Measurements from ENCODE around the gene SLC35E1. TPM values are rescaled to one million over a fixed set of nuclear protein-coding genes. Genes with fewer than 3 reads are reported as not detected.

SLC35E1 gene
- total RNA-seq, 1 experiment from 2014 or later: 35.8 TPM

GRCh38 chr19:16615808-16616207, 43.6 kb upstream of the SLC35E1 start:
- peaks cover 55% of the 10 kb centered on the region; the same call in 1 of the 2 replicates for H3K79me2 ChIP-seq (ENCODE audit: insufficient read depth, low read length)
- H3K79me1 ChIP-seq (ENCODE audit: insufficient read depth, low read depth, low read length, poor library complexity, severe bottlenecking): peaks cover 16% of the 10 kb centered on the region
- peak; percentile 41 for DNase-seq
- no peak overlapping the region for H3K4me3 Mint-ChIP-seq
- H3K27me3 Mint-ChIP-seq (ENCODE audit: low read depth): no peaks in the 10 kb centered on the region; the same call in 1 of the 2 replicates
- H3K4me1 Mint-ChIP-seq: peaks cover 26 to 36% of the 10 kb centered on the region in 2 experiments
- no peak overlapping the region for H3K4ac ChIP-seq (ENCODE audit: low read depth, low read length)
- no peak overlapping the region for H3K9ac ChIP-seq (ENCODE audit: extremely low read depth, insufficient read length, low read length)
- H3T11ph ChIP-seq (ENCODE audit: low read length): no peak overlapping the region
- no peak overlapping the region; a peak in 1 of 7 replicates for H3K27ac Mint-ChIP-seq
- H2AK5ac ChIP-seq (ENCODE audit: insufficient read length, low read length): no peak overlapping the region
- no peak overlapping the region for H4K91ac ChIP-seq (ENCODE audit: insufficient read length, low read depth, low read length)
- no peak overlapping the region for H2BK12ac ChIP-seq (ENCODE audit: insufficient read length, low read depth, low read length)
- H3K14ac ChIP-seq (ENCODE audit: insufficient read depth, low read length): no peak overlapping the region
- H2BK15ac ChIP-seq (ENCODE audit: low read depth, low read length): no peak overlapping the region
- no CpG with 5 or more reads among the region's 1 CpG for WGBS (ENCODE audit: extremely low coverage, insufficient read length, low lambda C conversion rate)
- H2AFZ ChIP-seq (ENCODE audit: low read length): no peak overlapping the region
- no peak overlapping the region for H3K18ac ChIP-seq (ENCODE audit: insufficient read length, low read depth, low read length)
- H3K27ac ChIP-seq (ENCODE audit: insufficient read length, low read depth, low read length): no peak overlapping the region
- H3K4me2 ChIP-seq (ENCODE audit: insufficient read depth, insufficient read length, low read length): no peak overlapping the region
- no peaks in the 10 kb centered on the region for H3K23me2 ChIP-seq (ENCODE audit: insufficient read length, low read depth, low read length, poor library complexity, severe bottlenecking)
- no peaks in the 10 kb centered on the region for H3K27me3 ChIP-seq (ENCODE audit: insufficient read depth, low read length)
- no peak for TF ChIP-seq CTCF (conservative IDR thresholded peaks at IDR 0.05)
- H3K56ac ChIP-seq (ENCODE audit: insufficient read length, low read depth, low read length): no peak overlapping the region
- H3K9me3 Mint-ChIP-seq: no peaks in the 10 kb centered on the region
- no peaks in the 10 kb centered on the region for H4K20me1 ChIP-seq (ENCODE audit: control insufficient read depth, insufficient read depth, insufficient read length)
- H3K23ac ChIP-seq (ENCODE audit: insufficient read length, low read depth, low read length): no peak overlapping the region
- H3K4me1 ChIP-seq (ENCODE audit: insufficient read depth, low read length): peaks cover 3% of the 10 kb centered on the region; the same call in 1 of the 2 replicates
- no peak overlapping the region for H4K8ac ChIP-seq (replicated peaks; ENCODE audit: insufficient read length, low read depth, low read length)
- no peak overlapping the region for H2BK120ac ChIP-seq (ENCODE audit: low read depth, low read length, poor library complexity, severe bottlenecking)
- H3K9me3 ChIP-seq (ENCODE audit: control insufficient read depth, low read depth, low read length): no peaks in the 10 kb centered on the region
- no peak overlapping the region for H2BK5ac ChIP-seq (ENCODE audit: insufficient read length, low read length)
- H3K36me3 Mint-ChIP-seq (ENCODE audit: insufficient read depth in 1 of 3, low read depth in 3 of 3): no peaks in the 10 kb centered on the region
- no peak overlapping the region for H2BK20ac ChIP-seq (ENCODE audit: low read depth, low read length, poor library complexity, severe bottlenecking)
- H4K5ac ChIP-seq (ENCODE audit: insufficient read length, low read depth, low read length): no peak overlapping the region
